DND-41 (cell line): ENCODE results near the gene PADI2.

Source experiments
- ATAC-seq: fragments of 200-7000 bp; cut with Tn5 transposase; 3 replicates; pipeline ENCODE4 v1.9.1; 2021; ENCODE audit warnings: low read depth; ENCODE audit not compliant: insufficient read depth
- DNase-seq: peaks from one replicate; pipeline ENCODE4 v3.0.0-alpha.2; 2020
- H2AFZ ChIP-seq: 2 replicates; pipeline ENCODE4 v1.6.0; 2012; ENCODE audit warnings: low read depth, low read length
- H3K27ac ChIP-seq: 2 replicates; pipeline ENCODE4 v1.5.1; 2012; ENCODE audit warnings: low read length, inconsistent platforms
- H3K27me3 ChIP-seq: fragments of 200-600 bp; sonication (generic); 2 replicates; pipeline ENCODE4 v1.6.0; 2012; ENCODE audit warnings: low read length, mild to moderate bottlenecking, inconsistent platforms; ENCODE audit not compliant: insufficient read depth, poor library complexity
- H3K36me3 ChIP-seq: 2 replicates; pipeline ENCODE4 v1.5.1; 2012; ENCODE audit warnings: low read length, inconsistent platforms; ENCODE audit not compliant: insufficient read depth
- H3K4me1 ChIP-seq: 2 replicates; pipeline ENCODE4 v1.5.1; 2012; ENCODE audit warnings: mild to moderate bottlenecking, low read length; ENCODE audit not compliant: insufficient read depth
- H3K4me2 ChIP-seq: 2 replicates; pipeline ENCODE4 v1.6.0; 2012; ENCODE audit warnings: mild to moderate bottlenecking, moderate library complexity, low read length, inconsistent platforms; ENCODE audit not compliant: insufficient read depth
- H3K4me3 ChIP-seq, 2 experiments: fragments of 200-600 bp in 1 of 2; shearing (Covaris generic) in 1 of 2; 2 replicates each; pipeline ENCODE4 v1.5.1; 2012 to 2016; ENCODE audit warnings: inconsistent platforms in 2 of 2, low read length in 2 of 2, mild to moderate bottlenecking in 2 of 2, low read depth in 1 of 2, moderate library complexity in 1 of 2
- H3K79me2 ChIP-seq: 2 replicates; pipeline ENCODE4 v1.6.0; 2012; ENCODE audit warnings: low read length, inconsistent platforms; ENCODE audit not compliant: insufficient read depth
- H3K9ac ChIP-seq: 2 replicates; pipeline ENCODE4 v1.6.0; 2012; ENCODE audit warnings: low read depth, mild to moderate bottlenecking, inconsistent platforms, low read length, moderate library complexity
- H3K9me3 ChIP-seq: 2 replicates; pipeline ENCODE4 v1.5.1; 2012; ENCODE audit warnings: low read length, moderate library complexity, mild to moderate bottlenecking, inconsistent platforms; ENCODE audit not compliant: insufficient read depth, severe bottlenecking
- H4K20me1 ChIP-seq: 2 replicates; pipeline ENCODE4 v1.6.0; 2012; ENCODE audit warnings: low read length; ENCODE audit not compliant: insufficient read depth
- EZH2 ChIP-seq: IDR thresholded peaks from 3 replicates; pipeline ENCODE4 v1.6.1; 2012; ENCODE audit warnings: borderline replicate concordance, low read depth, mild to moderate bottlenecking, moderate library complexity, low read length, inconsistent platforms; ENCODE audit not compliant: severe bottlenecking
- TF ChIP-seq, protein P1 (sequence below): IDR thresholded peaks from 2 replicates; pipeline ENCODE4 v1.5.1; 2012; ENCODE audit warnings: borderline replicate concordance, low read length, moderate library complexity, mild to moderate bottlenecking; ENCODE audit not compliant: poor library complexity, severe bottlenecking; ENCODE audit errors: extremely low read depth

The PADI2 gene

DNA sequence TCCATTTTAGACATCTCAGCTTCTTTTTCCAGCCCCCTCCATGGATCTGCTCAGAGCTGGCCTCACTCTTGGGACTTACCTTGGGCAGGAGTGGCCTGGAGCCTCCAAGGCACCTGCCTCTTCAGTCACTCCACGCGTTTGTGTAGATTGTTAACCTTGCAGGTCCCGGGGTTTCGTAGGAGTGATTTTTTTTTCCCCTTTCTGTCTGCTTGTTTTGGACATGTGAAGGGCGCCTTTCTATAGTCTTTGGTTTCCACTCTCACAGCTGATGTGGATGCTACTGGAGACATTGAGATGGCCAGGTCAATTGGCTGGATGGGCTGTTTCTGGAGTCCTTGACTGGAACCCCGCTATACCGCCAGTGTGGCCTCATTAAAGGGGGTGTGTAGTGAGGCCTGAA lies 63.5 kb downstream of the PADI2 start:
- Histone ChIP-seq H3K4me1 (peaks cover 17% of the 10 kb centered on the region), H3K79me2 (peaks cover 30% of the 10 kb centered on the region), H3K27ac (no peak overlapping the region), H3K9me3 (no peaks in the 10 kb centered on the region), H3K9ac (no peak overlapping the region), H3K27me3 (no peaks in the 10 kb centered on the region), H3K4me2 (no peak overlapping the region), H3K36me3 (peaks cover 11% of the 10 kb centered on the region; the same call in 1 of the 2 replicates), H2AFZ (no peak overlapping the region), H4K20me1 (peaks cover 3% of the 10 kb centered on the region; the same call in 1 of the 2 replicates), H3K4me3 (no peak overlapping the region)
- TF ChIP-seq, protein P1, sequence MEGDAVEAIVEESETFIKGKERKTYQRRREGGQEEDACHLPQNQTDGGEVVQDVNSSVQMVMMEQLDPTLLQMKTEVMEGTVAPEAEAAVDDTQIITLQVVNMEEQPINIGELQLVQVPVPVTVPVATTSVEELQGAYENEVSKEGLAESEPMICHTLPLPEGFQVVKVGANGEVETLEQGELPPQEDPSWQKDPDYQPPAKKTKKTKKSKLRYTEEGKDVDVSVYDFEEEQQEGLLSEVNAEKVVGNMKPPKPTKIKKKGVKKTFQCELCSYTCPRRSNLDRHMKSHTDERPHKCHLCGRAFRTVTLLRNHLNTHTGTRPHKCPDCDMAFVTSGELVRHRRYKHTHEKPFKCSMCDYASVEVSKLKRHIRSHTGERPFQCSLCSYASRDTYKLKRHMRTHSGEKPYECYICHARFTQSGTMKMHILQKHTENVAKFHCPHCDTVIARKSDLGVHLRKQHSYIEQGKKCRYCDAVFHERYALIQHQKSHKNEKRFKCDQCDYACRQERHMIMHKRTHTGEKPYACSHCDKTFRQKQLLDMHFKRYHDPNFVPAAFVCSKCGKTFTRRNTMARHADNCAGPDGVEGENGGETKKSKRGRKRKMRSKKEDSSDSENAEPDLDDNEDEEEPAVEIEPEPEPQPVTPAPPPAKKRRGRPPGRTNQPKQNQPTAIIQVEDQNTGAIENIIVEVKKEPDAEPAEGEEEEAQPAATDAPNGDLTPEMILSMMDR = no peak
- TF ChIP-seq EZH2 = no peak
- DNase-seq (no peak), ATAC-seq (no peak)

DNA sequence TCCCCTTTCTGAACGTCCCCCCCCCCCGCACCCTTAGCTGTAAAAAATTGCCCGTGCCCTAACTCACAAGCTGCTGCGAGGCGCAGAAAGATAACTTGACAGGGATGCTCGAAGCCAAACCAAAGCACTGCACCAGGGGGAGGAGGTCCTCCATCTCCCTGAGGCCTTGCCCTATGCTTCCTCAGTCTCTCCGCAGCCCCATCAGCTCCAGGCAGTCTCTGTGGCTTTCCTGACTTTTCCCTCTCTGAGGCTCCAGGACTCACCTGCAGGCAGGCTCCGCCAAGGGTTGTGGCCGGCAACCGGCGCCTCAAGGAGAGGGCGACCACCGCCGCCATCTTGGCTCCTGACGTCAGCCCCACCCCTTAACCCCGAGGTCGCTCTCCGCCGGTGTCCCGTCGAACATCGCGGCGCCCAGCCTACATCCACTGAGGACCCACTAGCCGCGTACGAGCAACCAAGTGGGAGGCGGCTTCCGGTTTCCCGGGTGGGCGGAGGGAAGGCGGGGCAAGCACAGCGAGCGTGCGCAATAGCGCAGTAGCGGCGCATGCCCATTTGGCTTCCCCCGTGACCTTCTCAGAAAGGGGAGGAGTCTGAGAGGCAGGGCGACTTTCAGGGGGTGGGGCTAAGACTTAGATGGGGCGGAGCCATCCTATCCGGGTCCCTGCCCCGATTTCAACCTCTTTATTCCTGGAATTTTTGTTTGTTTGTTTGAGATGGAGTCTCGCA lies 65.4 kb downstream of the PADI2 start, which contains the start of gene SDHB:
Gene SDHB (minus strand): TSS at position 348 of the 726 bp plus-strand sequence. CDS start 13 bp downstream, at position 335.
- DNase-seq = peak; percentile 99
- Histone ChIP-seq H2AFZ (peak within 1 kb of the TSS; percentile 86), H3K4me3 (peak within 1 kb of the TSS; percentile 79 to 84), H3K9ac (peak within 1 kb of the TSS; percentile 68), H3K79me2 (peaks cover 50% of the 10 kb centered on the region), H3K4me2 (peak within 1 kb of the TSS; percentile 76), H3K9me3 (no peaks in the 10 kb centered on the region), H3K4me1 (peaks cover 17% of the 10 kb centered on the region), H3K27ac (peak within 1 kb of the TSS; percentile 80), H4K20me1 (peaks cover 6% of the 10 kb centered on the region; the same call in 1 of the 2 replicates), H3K36me3 (peaks cover 19% of the 10 kb centered on the region; the same call in 1 of the 2 replicates), H3K27me3 (no peaks in the 10 kb centered on the region)
- no peak for TF ChIP-seq EZH2
- TF ChIP-seq, protein P1 = no peak
- ATAC-seq = peak; percentile 99

DNA sequence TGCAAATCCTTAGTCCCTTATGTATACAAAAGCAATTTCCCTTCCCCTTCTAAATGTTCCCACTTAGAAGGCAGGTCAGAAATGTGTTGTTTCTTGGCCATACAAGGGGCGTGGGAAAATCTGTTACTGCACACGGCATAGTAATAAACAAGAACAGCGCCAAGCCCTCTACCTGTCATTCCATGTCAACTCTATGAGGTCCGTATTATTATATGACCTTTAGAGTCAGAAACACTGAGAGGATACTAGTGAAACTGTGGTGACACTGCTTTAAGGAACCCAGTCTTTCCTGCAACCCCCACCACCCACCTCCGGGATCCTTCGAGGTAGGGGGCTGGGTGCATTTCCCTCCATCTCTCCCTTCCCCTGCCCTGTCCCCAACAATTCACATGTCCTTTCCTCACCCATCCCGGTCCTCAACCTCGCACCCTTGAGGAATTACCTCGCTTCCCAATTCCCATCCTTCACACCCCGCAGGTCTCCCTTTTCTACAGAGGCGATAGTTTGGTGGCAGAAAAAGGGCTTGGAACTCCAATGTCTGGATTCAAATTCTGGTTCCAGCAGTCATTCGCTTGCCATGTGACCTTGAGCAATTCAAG lies 66.1 kb downstream of the PADI2 start:
- H3K4me3 ChIP-seq = peak overlapping the region; percentile 79 to 84
- peaks cover 10% of the 10 kb centered on the region; the same call in 1 of the 2 replicates for H4K20me1 ChIP-seq
- peaks cover 17% of the 10 kb centered on the region for H3K4me1 ChIP-seq
- peaks cover 19% of the 10 kb centered on the region; the same call in 1 of the 2 replicates for H3K36me3 ChIP-seq
- H3K27ac ChIP-seq = peak overlapping the region; percentile 80
- no peaks in the 10 kb centered on the region for H3K9me3 ChIP-seq
- H2AFZ ChIP-seq = peak overlapping the region; percentile 86
- ATAC-seq (no peak), DNase-seq (no peak)
- H3K27me3 ChIP-seq = no peaks in the 10 kb centered on the region
- peak overlapping the region; percentile 76 for H3K4me2 ChIP-seq
- TF ChIP-seq EZH2 = no peak
- TF ChIP-seq, protein P1 = no peak
- H3K79me2 ChIP-seq = peaks cover 56% of the 10 kb centered on the region
- peak overlapping the region; percentile 68 for H3K9ac ChIP-seq
